Measurements from ENCODE around the gene HOXA10.

HOXA10 gene

GRCh38 chr7:27145165-27145913 lies 28.8 kb downstream of the HOXA10 start:
- no peak for DNase-seq (ENCODE audit: low spot score)

- no peak for DNase-seq (ENCODE audit: low spot score)
These were observed 29.3 kb downstream of the HOXA10 start for GRCh38 chr7:27144781-27145164.

- DNase-seq (ENCODE audit: low spot score) = no peak
These were observed 30.0 kb downstream of the HOXA10 start for GRCh38 chr7:27143950-27144780.

GRCh38 chr7:27143023-27143949 lies 30.8 kb downstream of the HOXA10 start, which contains the start of gene HOXA5:
HOXA5 (minus strand) TSS chr7:27143681; CDS start chr7:27143607, 74 bp downstream.
- DNase-seq (ENCODE audit: low spot score) = no peak

- no peak for DNase-seq (ENCODE audit: low spot score)
These were observed 31.5 kb downstream of the HOXA10 start for GRCh38 chr7:27142580-27143022.

GRCh38 chr7:27141923-27142579 lies 32.1 kb downstream of the HOXA10 start:
- no peak for DNase-seq (ENCODE audit: low spot score)

- no peak for DNase-seq (ENCODE audit: low spot score)
These were observed 32.8 kb downstream of the HOXA10 start for GRCh38 chr7:27141137-27141922.

- DNase-seq (ENCODE audit: low spot score) = no peak
These were observed 33.8 kb downstream of the HOXA10 start for GRCh38 chr7:27140126-27140857.

- DNase-seq (ENCODE audit: low spot score) = no peak
These were observed 34.6 kb downstream of the HOXA10 start for GRCh38 chr7:27139334-27140125.

GRCh38 chr7:27138985-27139333 lies 35.2 kb downstream of the HOXA10 start:
- DNase-seq (ENCODE audit: low spot score) = no peak

GRCh38 chr7:27138472-27138871 lies 35.6 kb downstream of the HOXA10 start:
- no peak for DNase-seq (ENCODE audit: low spot score)

- no peak for DNase-seq (ENCODE audit: low spot score)
These were observed 36.3 kb downstream of the HOXA10 start for GRCh38 chr7:27137640-27138315.

- no peak for DNase-seq (ENCODE audit: low spot score)
These were observed 39.7 kb downstream of the HOXA10 start for GRCh38 chr7:27134392-27134791.

GRCh38 chr7:27133409-27134231 lies 40.5 kb downstream of the HOXA10 start:
- no peak for DNase-seq (ENCODE audit: low spot score)

- no peak for DNase-seq (ENCODE audit: low spot score)
These were observed 41.1 kb downstream of the HOXA10 start for GRCh38 chr7:27132978-27133377.

GRCh38 chr7:27132214-27132613 lies 41.9 kb downstream of the HOXA10 start:
- no peak for DNase-seq (ENCODE audit: low spot score)

- DNase-seq (ENCODE audit: low spot score) = no peak
These were observed 42.7 kb downstream of the HOXA10 start for GRCh38 chr7:27131390-27131819.
